Calu3 (cell line): ENCODE data around the gene CPEB1. TPM values are rescaled to one million over a fixed set of nuclear protein-coding genes. Genes with fewer than 3 reads are reported as not detected.

Experiments used
- BruUV-seq: library from RNA; stranded (reverse); fragments of 400-500 nt; replicated peaks from 2 replicates; lab custom pipeline; 2021; lab: Mats Ljungman, UMichigan
- CTCF ChIA-PET: fragments of 300-600 bp; sonication (Branson Sonifier 250); formaldehyde crosslinking; loops from one replicate; lab custom pipeline; 2022; ENCODE audit warnings: antibody characterized with exemption; lab: Charles Lee
- DNase-seq: peaks from one replicate; pipeline ENCODE4 v3.0.0; 2022
- H3K27ac Mint-ChIP-seq: one replicate; pipeline ENCODE4 v1.8.0; 2022; ENCODE audit warnings: mixed read lengths; ENCODE audit not compliant: unreplicated experiment
- H3K27me3 Mint-ChIP-seq: one replicate; pipeline ENCODE4 v1.8.0; 2022; ENCODE audit warnings: mixed read lengths; ENCODE audit not compliant: unreplicated experiment
- H3K36me3 Mint-ChIP-seq: one replicate; pipeline ENCODE4 v1.8.0; 2022; ENCODE audit warnings: mild to moderate bottlenecking, moderate library complexity, mixed read lengths; ENCODE audit not compliant: insufficient read depth, unreplicated experiment
- H3K4me1 Mint-ChIP-seq: one replicate; pipeline ENCODE4 v1.8.0; 2022; ENCODE audit warnings: mild to moderate bottlenecking, low read depth, mixed read lengths; ENCODE audit not compliant: unreplicated experiment
- H3K4me3 Mint-ChIP-seq: one replicate; pipeline ENCODE4 v1.8.0; 2022; ENCODE audit warnings: mild to moderate bottlenecking, low read depth, moderate library complexity, mixed read lengths; ENCODE audit not compliant: unreplicated experiment
- H3K9me3 Mint-ChIP-seq: one replicate; pipeline ENCODE4 v1.8.0; 2022; ENCODE audit warnings: low read depth, mixed read lengths; ENCODE audit not compliant: unreplicated experiment
- intact Hi-C: fragments of 100-400 bp; cut with micrococcal nuclease; formaldehyde crosslinking; loops from one replicate; pipeline ENCODE4 v1.10.0; 2022; ENCODE audit not compliant: unreplicated experiment
- total RNA-seq: library from RNA; stranded (reverse); gene quantifications from 2 replicates; pipeline ENCODE4 v1.2.3, GENCODE V29; 2022
- TF ChIP-seq, protein P1 (sequence below): fragments of 200-600 bp; IDR thresholded peaks from one replicate; pipeline ENCODE4 v1.8.0; 2022; ENCODE audit warnings: antibody characterized with exemption; ENCODE audit not compliant: unreplicated experiment

Gene CPEB1
- total RNA-seq, 1 experiment from 2014 or later: 5.3 TPM

DNA sequence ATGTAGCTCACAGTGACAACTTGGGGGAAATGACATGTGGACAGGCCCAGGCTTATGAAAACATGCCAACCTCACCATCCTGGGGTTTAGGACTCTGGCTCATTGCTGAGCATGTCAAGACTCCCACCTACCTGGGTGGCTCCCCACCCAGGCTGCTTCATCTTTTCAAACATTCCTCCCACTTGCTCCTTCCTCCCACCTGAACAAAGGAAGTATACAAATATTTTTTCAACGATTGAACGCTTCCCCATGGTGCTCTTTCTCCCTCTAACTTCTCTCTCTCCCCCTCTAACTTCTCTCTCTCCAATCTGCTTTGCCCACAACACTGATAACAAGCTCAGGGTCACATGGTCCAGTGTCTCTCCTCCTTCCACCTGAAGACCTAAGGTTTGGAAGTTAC lies 27.7 kb upstream of the CPEB1 start:
- CTCF ChIA-PET: no interaction called here
- Mint-ChIP-seq H3K9me3 (no peaks in the 10 kb centered on the region), H3K36me3 (peaks cover 2% of the 10 kb centered on the region), H3K27ac (no peak overlapping the region), H3K4me3 (no peak overlapping the region), H3K4me1 (no peaks in the 10 kb centered on the region), H3K27me3 (no peaks in the 10 kb centered on the region)
- intact Hi-C loops: no loop called here
- no TSS peak for BruUV-seq
- TF ChIP-seq, protein P1, sequence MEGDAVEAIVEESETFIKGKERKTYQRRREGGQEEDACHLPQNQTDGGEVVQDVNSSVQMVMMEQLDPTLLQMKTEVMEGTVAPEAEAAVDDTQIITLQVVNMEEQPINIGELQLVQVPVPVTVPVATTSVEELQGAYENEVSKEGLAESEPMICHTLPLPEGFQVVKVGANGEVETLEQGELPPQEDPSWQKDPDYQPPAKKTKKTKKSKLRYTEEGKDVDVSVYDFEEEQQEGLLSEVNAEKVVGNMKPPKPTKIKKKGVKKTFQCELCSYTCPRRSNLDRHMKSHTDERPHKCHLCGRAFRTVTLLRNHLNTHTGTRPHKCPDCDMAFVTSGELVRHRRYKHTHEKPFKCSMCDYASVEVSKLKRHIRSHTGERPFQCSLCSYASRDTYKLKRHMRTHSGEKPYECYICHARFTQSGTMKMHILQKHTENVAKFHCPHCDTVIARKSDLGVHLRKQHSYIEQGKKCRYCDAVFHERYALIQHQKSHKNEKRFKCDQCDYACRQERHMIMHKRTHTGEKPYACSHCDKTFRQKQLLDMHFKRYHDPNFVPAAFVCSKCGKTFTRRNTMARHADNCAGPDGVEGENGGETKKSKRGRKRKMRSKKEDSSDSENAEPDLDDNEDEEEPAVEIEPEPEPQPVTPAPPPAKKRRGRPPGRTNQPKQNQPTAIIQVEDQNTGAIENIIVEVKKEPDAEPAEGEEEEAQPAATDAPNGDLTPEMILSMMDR: no peak
- no peak for DNase-seq

DNA sequence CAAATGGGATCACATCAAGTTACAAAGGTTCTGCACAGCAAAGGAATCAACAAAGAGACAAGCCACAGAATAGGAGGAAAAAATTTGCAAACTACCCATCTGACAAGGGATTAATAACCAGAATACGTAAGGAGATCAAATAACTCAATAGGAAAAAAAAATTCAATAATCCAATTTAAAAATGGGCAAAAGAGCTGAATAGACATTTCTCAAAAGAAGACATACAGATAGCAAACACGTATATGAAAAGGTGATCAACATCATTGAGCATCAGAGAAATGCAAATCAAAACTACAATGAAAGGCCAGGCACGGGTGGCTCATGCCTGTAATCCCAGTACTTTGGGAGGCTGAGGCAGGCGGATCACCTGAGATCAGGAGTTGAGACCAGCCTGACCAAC lies 23.5 kb upstream of the CPEB1 start:
- Mint-ChIP-seq H3K9me3 (no peaks in the 10 kb centered on the region), H3K27me3 (peaks cover 7% of the 10 kb centered on the region), H3K27ac (no peak overlapping the region), H3K36me3 (no peaks in the 10 kb centered on the region), H3K4me3 (no peak overlapping the region), H3K4me1 (no peaks in the 10 kb centered on the region)
- intact Hi-C loops: no loop called here
- CTCF ChIA-PET: no interaction called here
- BruUV-seq: no TSS peak
- TF ChIP-seq, protein P1: no peak
- DNase-seq: no peak

DNA sequence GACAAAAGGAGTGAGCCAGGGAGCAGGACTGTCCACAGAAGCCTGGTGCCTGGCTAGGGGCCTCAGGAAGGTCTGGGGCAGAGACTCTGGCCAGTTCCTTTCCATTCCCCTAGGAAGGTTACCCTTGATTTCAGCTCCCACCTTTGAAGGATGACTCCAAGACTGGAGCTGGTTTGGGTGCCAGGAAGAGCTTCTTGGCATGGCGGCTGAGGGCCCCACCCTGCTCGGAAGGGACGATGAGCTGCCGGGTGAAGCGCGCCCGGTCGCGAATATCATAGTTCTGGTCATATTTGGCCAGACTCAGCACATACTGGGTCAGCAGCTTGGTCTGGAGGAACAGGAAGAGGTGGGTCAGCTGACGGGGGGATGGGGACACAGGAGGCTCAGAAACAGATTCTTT lies 19.4 kb upstream of the CPEB1 start:
- Mint-ChIP-seq H3K36me3 (no peaks in the 10 kb centered on the region), H3K4me3 (no peak overlapping the region), H3K27ac (no peak overlapping the region), H3K4me1 (no peaks in the 10 kb centered on the region), H3K27me3 (peaks cover 29% of the 10 kb centered on the region), H3K9me3 (no peaks in the 10 kb centered on the region)
- CTCF ChIA-PET: no interaction called here
- no peak for DNase-seq
- intact Hi-C loops: no loop called here
- BruUV-seq: no TSS peak
- TF ChIP-seq, protein P1: no peak

DNA sequence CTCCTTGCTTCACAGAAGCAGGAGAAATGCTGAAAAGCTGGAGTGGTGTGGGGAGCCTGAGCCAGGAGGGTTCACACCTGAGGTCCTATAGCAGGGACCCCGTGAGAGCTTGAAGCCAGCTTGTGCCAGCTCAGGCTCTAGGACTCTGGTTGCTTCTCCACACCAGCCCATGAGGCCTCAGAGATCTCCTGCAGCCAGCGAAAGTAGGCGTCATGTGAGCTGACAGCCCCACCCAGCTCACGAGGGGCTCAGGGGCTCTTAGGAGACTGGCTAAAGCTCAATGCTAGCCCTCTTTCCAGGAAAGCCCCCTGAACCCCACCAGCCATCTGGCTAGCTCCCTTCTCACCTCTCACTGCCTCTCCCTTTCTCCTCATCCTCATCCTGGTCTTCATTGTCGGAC lies 16.9 kb upstream of the CPEB1 start:
- Mint-ChIP-seq H3K36me3 (no peaks in the 10 kb centered on the region), H3K27me3 (peaks cover 55% of the 10 kb centered on the region)
- no TSS peak for BruUV-seq

More for the DNA sequence above, 16.9 kb upstream of the CPEB1 start:
- intact Hi-C loops: no loop called here
- CTCF ChIA-PET: interaction anchor here (0.9 kb wide), 1 partner anchor 169 kb away, joined by 3 read pairs; no protein-coding TSS in a partner anchor
- Mint-ChIP-seq H3K9me3 (no peaks in the 10 kb centered on the region), H3K4me1 (no peaks in the 10 kb centered on the region), H3K27ac (no peak overlapping the region), H3K4me3 (no peak overlapping the region)
- TF ChIP-seq, protein P1: no peak
- no peak for DNase-seq
